GM18505 (cell line): ENCODE results near the gene MAP2K5.

Experiments
- ATAC-seq: cut with Tn5 transposase; IDR thresholded peaks from one replicate; pipeline ENCODE4 v1.9.1; 2021; ENCODE audit not compliant: unreplicated experiment
- POLR2A ChIP-seq: IDR thresholded peaks from 4 replicates; pipeline ENCODE4 v1.6.1; 2011; ENCODE audit warnings: borderline replicate concordance; ENCODE audit not compliant: insufficient read depth, insufficient read length; ENCODE audit errors: extremely low read depth

Gene MAP2K5

DNA sequence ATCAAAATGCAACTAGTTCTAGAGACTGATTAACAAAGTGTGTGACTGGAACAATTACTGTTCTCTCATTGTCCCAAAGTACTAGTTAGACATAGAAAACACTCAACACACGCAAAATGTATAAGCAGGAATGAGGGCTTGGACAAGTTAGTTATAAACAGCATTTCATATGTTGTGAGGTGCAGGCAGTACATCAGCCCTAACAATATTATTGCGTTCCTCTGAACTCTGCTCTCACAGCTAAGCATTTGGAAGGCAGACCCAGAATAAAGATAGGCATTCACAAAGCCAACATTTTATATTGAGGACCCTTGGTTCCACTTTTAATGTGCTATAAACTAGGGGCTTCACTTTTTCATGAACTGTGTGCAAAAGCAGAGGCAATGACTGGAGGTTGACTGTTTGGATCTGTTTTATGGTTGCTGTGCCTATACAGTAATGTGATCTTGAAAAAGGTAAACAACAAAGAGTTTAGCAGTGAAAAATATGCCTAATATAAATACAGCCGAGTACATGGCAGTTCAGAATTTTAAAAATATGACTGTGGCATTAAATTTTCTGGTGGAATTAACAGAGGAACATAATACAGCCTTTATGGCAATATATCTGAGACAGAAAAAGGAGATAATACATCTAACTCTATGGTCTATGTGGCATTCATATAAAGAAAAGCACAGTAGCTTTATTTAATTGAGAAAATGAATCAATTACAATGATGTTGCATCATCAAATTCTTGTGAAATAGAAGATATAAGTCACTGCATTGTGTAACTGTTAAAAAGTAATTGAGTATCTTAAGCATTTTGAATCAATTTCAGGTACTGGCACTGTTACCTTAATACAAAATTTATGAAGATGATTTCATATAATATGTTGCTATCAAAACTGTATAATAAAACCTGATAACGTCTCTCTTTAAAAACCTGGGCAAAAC, 202.8 kb downstream of the MAP2K5 start:
- ATAC-seq = no peak
- no peak for TF ChIP-seq POLR2A

DNA sequence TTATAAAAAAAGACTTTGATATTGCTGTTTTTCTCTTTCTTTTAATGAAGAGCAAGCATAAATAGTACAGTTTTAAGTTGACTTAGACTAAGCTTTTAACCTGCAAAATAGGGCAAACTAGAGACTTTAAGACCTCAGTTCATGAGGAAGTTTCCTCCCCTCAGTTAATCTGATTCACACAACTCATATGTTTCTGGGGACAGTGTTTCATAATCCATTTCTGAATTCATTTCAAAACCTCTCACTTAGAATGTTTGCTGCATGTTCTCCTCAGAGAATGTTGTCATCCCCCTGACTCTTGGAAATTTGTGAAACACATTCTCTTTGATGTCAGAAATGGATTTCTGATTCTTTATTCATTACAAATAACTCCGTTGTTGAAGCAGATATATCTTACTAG, 203.5 kb downstream of the MAP2K5 start:
- no peak for TF ChIP-seq POLR2A
- ATAC-seq = no peak

DNA sequence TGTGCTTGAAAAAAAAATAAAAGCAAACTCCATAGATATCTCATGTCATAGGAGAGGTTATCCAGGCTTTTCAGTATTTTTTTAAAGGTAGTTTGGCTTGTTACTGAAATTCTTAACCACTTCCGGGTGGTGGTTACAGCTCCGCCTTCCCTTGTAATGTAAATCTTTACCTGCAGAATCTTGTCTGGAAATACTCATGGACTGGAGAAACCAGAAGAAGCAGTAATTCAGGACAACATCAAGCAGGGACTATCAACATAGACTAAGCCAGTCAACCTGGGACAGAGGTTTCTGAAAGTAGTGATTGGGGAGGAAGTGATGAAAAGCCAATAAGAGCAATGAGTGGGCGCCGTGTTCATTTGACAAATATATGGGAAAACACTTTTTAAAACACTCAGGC, 203.9 kb downstream of the MAP2K5 start:
- no peak for ATAC-seq
- no peak for TF ChIP-seq POLR2A

DNA sequence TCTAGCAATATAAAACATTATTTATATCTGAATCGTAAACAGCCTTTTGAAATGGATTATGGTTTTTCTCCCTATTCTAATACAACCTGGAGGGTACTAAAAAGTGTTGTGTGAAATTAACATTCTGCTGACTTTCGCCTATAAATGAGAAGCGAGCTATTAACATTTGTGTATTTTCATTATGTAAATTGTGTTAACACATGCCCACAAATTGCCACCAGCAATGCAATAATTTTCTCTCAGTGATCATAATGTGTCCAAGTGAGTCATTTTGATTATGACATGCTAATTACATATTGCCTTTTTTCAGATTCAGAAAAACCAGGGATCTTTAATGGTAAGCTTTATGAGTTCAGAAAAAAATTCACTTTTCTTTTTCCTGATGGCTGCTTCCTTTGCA, 205.4 kb downstream of the MAP2K5 start:
- TF ChIP-seq POLR2A = no peak
- no peak for ATAC-seq

DNA sequence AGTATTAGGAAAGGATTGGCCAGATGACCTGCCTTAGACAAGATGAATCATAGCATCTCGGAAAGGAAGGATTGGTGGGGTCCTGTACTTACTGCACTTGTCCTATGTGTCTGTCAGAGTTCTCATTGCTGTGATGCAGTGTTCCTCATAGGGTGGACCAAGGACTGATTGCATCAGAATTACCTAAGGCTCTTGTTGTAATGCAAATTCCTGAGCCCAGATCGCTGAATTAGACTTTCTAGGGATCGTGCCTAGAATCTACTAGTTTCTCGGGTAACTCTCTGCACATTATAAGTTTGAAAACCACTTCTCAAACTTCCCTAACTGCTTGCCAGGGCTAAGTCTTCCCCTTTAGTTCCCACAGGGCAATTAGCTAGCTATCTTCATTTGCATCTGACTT, 207.9 kb downstream of the MAP2K5 start:
- TF ChIP-seq POLR2A = no peak
- no peak for ATAC-seq

DNA sequence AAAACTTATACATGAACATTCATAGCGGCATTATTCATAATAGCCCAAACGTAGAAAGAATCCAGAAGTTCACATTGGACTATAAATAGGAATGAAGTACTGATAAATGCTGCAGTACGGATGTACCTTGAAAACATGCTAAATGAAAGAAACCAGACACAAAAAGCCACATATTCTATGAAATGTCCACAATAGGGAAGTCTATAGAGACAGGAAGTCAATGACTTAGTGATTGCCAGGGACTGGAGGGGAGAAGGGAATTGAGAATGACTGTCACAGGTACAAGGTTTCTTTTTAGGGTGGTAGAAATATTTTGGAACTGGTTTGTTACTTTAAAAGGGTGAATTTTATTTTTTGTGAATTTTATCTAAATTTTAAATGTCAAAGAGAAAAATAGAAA, 211.4 kb downstream of the MAP2K5 start:
- ATAC-seq = no peak
- no peak for TF ChIP-seq POLR2A

DNA sequence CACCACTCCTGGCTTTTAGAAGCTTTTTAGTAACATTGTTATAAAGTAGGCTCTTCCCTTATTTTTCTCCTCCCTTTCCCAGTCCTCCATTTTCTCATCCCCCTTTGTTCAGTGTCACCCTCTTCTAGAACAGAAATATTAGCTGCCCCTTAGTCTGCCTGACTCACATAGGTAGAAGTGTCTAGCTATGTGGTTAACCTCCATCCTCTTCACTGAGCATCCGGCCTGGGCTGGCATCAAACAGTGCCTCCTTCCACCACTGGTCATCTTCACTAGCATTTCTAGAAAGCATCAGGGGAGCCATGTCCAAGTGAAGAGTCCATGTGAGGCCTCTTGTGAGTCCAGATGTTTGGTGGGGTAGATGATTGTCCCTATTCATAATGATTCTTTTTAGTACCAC, 212.8 kb downstream of the MAP2K5 start:
- no peak for ATAC-seq

DNA sequence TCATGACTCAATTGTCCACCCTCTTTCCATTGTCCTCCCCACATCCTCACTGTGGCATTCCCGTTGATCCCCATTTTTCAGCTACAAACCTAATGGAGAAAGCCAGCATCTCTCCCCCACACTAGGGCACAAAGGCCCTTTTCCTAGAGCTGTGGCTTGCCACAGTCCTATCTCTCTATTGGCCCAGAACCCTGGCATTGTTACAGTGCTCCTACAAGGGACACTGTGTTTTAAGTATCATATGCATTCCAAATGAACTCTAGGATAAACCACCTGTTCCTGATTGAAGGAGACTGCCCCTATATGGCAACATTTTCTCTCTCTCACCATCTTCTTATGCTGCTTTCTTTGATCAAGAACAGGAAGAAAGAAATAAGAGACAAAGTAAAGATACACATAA, 213.4 kb downstream of the MAP2K5 start:
- TF ChIP-seq POLR2A = no peak
- ATAC-seq = no peak

More for the DNA sequence above, 212.8 kb downstream of the MAP2K5 start:
- TF ChIP-seq POLR2A = no peak

DNA sequence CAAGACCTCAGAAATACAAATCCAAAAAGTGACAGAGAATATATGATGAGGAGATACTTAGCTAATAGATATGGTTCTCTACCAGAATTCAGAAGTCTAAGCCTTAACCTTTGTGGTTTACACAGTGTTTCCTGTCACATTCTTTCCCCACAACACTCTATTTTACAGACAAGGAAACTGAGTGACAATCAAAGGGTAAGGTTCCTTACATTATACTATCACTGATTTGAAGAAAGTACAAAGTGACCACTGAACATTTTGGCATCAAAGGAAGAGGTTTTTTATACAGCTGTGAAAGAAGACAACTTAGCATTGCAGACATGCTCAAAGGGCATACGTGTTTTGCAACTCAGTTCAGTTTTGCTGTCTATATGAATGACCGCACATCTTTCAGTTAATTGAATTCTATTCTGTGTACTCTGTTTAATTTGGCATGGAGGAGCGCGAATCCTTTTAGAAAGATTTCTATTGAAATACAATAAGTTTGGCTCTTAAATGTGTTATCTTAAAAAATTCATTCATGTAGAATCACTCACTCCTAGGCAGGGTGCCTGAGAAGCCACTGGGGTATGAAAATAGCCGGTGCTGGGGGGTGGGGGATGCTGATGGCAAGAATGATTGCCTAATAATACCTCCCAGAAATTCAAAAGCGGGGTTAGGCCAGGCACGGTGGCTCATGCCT, 216.3 kb downstream of the MAP2K5 start:
- no peak for TF ChIP-seq POLR2A

DNA sequence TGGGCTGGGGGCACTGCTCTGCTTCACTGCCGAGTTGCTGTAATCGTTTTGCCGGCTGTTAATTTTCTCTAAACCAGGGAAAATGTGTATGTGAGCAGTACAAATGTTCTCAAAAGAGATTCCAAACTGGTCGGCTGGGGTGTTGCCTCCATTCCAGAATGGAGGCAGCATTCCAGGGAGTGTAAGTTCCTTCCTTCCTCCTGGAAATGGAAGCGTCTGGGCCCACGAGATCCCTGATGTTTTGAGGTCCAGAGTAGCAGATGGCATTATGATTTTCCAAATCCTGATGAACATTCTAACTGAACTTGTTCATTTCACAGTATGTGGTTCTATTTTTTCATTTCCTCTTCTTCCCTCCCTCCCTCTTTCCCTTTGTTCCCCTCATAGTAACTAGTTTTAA, 218.4 kb downstream of the MAP2K5 start:
- ATAC-seq = no peak
- TF ChIP-seq POLR2A = no peak

More for the DNA sequence above, 216.3 kb downstream of the MAP2K5 start:
- no peak for ATAC-seq

DNA sequence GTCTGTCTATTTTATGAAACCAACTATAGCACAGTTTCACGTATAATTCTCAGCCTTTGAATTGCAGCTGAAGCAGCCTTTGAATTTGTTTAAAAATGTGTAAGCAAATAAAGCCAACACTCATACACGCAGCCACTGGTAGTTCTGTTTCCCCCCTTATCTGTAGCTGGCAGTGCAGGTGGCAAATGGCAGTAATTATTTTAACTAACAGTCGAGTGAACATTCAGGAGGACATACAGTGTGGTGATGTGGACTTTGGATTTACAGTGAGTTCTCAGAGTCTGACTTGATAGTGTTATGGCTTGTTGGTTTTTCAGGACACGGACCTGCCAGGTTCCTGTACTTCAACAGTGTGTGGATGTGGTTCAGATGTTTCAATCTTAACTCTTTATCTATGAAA, 218.8 kb downstream of the MAP2K5 start:
- no peak for TF ChIP-seq POLR2A
- no peak for ATAC-seq

DNA sequence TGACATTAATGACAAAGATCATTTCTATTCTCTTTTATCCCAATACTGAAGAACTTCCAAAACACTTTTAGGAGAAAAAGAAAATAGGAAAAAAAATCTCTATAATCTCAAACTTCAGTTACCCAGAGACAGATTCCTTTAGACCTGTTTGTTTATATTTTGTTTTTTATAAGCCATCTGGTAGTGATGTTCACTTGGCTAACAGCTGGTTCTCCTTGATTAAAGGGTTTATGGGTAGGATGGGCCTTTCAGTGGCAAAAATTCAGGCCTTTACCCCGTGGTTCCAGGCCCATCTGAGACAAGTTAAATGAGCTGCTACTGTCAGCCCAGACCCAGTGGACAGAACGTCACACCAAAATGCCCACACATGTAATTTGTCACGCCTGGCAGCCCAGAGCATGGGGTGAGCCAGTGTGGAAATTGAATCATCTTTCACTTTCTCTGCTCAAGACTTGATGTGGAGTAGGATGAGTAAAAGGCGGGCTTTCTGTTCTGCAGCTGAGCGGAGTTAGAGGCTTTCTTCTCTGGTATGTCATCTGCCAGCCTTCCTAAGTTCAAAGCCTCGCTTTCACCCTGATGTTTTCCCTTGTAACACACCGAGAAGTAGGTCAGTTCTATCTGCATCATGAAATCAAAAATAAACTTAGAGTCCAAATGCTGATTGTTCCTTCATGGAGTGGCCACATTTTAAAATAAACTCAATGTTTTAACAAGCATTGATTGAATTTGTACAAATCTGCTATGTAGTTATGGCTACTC, 220.3 kb downstream of the MAP2K5 start:
- peak; percentile 76 for ATAC-seq
- TF ChIP-seq POLR2A = no peak

DNA sequence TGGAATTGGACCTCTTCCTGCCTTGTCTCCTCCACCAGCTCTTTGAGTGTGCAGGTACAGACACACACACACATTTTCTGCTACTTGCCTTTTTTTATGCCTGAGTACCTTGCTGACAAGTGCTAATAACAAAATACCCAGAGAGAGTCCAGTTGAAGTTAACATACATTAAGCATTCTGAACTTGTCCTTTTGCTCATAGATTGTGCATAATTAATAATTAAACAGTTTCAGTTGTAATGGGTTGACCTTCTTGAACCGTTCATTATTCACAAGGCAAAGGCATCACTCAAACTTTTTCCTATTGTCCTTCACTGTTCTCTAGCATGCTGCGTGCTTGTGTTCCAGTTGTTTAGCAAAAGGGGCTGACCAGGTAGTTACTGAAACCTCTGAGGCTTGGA, 223.2 kb downstream of the MAP2K5 start:
- no peak for ATAC-seq
- no peak for TF ChIP-seq POLR2A
